Osteoblast (primary cell): Measurements from ENCODE around the gene ENPEP. TPM values are rescaled to one million over a fixed set of nuclear protein-coding genes. Genes with fewer than 3 reads are reported as not detected.

Experiments used
- DNase-seq: peaks from one replicate; pipeline ENCODE4 v3.0.0; 2011; ENCODE audit warnings: low spot score, mixed read lengths; ENCODE audit not compliant: insufficient read length; ENCODE audit errors: missing footprints
- H2AFZ ChIP-seq: 2 replicates; pipeline ENCODE4 v1.6.0; 2011; ENCODE audit warnings: mild to moderate bottlenecking, low read length
- H3K27ac ChIP-seq: 2 replicates; pipeline ENCODE4 v1.5.1; 2011; ENCODE audit warnings: mild to moderate bottlenecking, low read depth, low read length, moderate library complexity
- H3K27me3 ChIP-seq: 2 replicates; pipeline ENCODE4 v1.6.0; 2012; ENCODE audit warnings: mild to moderate bottlenecking, control low read depth, inconsistent platforms, low read length, moderate library complexity; ENCODE audit not compliant: insufficient read depth
- H3K36me3 ChIP-seq: 2 replicates; pipeline ENCODE4 v1.5.1; 2011; ENCODE audit warnings: mild to moderate bottlenecking, low read length, control low read depth, moderate library complexity; ENCODE audit not compliant: insufficient read depth
- H3K4me1 ChIP-seq: 2 replicates; pipeline ENCODE4 v1.5.1; 2011; ENCODE audit warnings: mild to moderate bottlenecking, low read length, control low read depth, moderate library complexity; ENCODE audit not compliant: insufficient read depth
- H3K4me2 ChIP-seq: 2 replicates; pipeline ENCODE4 v1.6.0; 2011; ENCODE audit warnings: mild to moderate bottlenecking, low read length; ENCODE audit not compliant: insufficient read depth
- H3K4me3 ChIP-seq: fragments of 200-600 bp; sonication (generic); 3 replicates; pipeline ENCODE4 v1.5.1; 2012; ENCODE audit warnings: mild to moderate bottlenecking, low read length, inconsistent platforms; ENCODE audit not compliant: insufficient read depth
- H3K79me2 ChIP-seq: 2 replicates; pipeline ENCODE4 v1.6.0; 2012; ENCODE audit warnings: mild to moderate bottlenecking, low read length, control low read depth, inconsistent platforms; ENCODE audit not compliant: insufficient read depth
- H3K9me3 ChIP-seq: 2 replicates; pipeline ENCODE4 v1.5.1; 2011; ENCODE audit warnings: low read depth, low read length, control low read depth
- H4K20me1 ChIP-seq: 2 replicates; pipeline ENCODE4 v1.6.0; 2012; ENCODE audit warnings: mild to moderate bottlenecking, low read length, control low read depth; ENCODE audit not compliant: insufficient read depth
- total RNA-seq: library from RNA; depleted of rRNA; stranded (reverse); fragments of >200 nt; gene quantifications from 2 replicates; pipeline ENCODE4 v1.2.3, GENCODE V29; 2012
- TF ChIP-seq, protein P1 (sequence below): IDR thresholded peaks from 2 replicates; pipeline ENCODE4 v1.5.1; 2011; ENCODE audit warnings: mild to moderate bottlenecking, low read depth, low read length, moderate library complexity; ENCODE audit errors: extremely low read depth

ENPEP gene
- total RNA-seq, 1 donor: 1.1 TPM

DNA sequence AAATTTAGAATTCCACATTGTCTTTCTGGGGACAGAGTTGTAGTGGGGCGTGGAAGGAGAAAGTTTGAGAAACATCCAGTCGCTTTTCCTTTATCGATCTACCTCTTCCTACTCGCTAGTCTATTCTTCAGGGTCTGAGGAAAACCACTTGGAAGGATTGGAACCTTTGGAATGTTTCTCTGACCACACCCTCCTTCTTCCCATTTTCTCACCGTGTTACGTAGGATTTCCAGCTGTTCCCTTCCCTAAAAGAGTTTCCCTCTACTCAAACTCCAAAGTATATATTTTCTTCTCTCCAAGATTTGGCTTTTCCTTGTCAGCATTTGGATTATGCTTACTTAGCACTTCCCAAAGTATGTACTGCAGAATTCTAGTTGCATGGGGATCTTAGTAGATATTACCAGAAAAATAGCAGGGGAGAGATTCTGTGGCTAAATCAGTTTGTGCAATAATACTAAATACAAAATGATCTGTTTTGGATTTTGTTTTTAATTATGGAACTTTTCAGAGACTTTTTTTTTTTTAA lies 4.9 kb downstream of the ENPEP start:
- Histone ChIP-seq H3K4me3 (no peak overlapping the region), H3K4me2 (peak overlapping the region; percentile 35), H3K27me3 (no peaks in the 10 kb centered on the region), H3K27ac (peak overlapping the region; percentile 70), H3K79me2 (no peaks in the 10 kb centered on the region), H2AFZ (no peak overlapping the region), H3K36me3 (no peaks in the 10 kb centered on the region), H3K9me3 (no peaks in the 10 kb centered on the region), H3K4me1 (peaks cover 27% of the 10 kb centered on the region), H4K20me1 (no peaks in the 10 kb centered on the region)
- TF ChIP-seq, protein P1, sequence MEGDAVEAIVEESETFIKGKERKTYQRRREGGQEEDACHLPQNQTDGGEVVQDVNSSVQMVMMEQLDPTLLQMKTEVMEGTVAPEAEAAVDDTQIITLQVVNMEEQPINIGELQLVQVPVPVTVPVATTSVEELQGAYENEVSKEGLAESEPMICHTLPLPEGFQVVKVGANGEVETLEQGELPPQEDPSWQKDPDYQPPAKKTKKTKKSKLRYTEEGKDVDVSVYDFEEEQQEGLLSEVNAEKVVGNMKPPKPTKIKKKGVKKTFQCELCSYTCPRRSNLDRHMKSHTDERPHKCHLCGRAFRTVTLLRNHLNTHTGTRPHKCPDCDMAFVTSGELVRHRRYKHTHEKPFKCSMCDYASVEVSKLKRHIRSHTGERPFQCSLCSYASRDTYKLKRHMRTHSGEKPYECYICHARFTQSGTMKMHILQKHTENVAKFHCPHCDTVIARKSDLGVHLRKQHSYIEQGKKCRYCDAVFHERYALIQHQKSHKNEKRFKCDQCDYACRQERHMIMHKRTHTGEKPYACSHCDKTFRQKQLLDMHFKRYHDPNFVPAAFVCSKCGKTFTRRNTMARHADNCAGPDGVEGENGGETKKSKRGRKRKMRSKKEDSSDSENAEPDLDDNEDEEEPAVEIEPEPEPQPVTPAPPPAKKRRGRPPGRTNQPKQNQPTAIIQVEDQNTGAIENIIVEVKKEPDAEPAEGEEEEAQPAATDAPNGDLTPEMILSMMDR: no peak
- no peak for DNase-seq

DNA sequence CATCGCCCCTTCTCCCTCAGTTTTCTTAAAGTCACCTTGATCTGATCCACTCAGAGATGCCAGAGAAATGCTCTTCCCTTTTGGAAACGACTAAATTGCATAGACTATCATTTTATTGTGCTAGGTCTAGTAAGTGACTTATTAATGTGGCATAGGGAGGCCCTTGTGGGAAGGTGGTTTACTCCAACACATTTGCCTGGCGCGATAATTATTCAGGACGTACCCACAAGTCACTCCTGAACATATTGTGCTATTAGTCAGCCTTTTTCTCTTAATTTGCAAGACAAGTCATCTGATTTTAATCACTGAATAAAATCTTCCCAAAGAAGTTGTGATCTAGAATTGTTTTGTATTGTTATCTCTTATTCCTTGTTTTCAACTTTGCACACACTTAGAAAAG lies 7.6 kb downstream of the ENPEP start:
- Histone ChIP-seq H4K20me1 (no peaks in the 10 kb centered on the region), H3K79me2 (no peaks in the 10 kb centered on the region), H3K27ac (no peak overlapping the region), H3K9me3 (no peaks in the 10 kb centered on the region), H3K27me3 (no peaks in the 10 kb centered on the region), H3K4me2 (no peak overlapping the region), H2AFZ (no peak overlapping the region), H3K4me1 (peaks cover 23% of the 10 kb centered on the region), H3K36me3 (no peaks in the 10 kb centered on the region), H3K4me3 (no peak overlapping the region)
- TF ChIP-seq, protein P1: no peak
- no peak for DNase-seq

DNA sequence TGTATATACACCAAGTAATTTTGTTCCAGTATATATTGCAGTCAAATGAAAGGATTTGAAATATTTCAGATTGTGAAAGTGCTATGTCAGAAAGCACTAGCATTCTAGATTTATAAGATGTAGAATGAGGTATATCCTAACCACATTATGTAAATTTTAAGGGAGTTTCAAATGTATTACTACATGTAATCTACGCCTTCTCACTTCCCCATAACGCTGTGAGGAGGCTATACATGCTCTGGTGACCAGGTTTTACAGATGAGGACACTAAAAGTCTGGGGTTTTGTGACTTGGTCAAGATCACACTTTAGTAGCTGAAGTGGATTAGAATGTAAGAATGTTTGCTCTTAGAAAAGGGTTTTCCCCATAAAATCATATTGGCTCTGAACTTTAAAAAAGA lies 8.1 kb downstream of the ENPEP start:
- no peaks in the 10 kb centered on the region for H3K36me3 ChIP-seq
- H3K79me2 ChIP-seq: no peaks in the 10 kb centered on the region
- TF ChIP-seq, protein P1: no peak
- no peaks in the 10 kb centered on the region for H3K9me3 ChIP-seq
- H3K27me3 ChIP-seq: no peaks in the 10 kb centered on the region
- no peak overlapping the region for H3K4me2 ChIP-seq
- no peak overlapping the region for H3K4me3 ChIP-seq
- H3K27ac ChIP-seq: peak overlapping the region; percentile 56
- peaks cover 26% of the 10 kb centered on the region for H3K4me1 ChIP-seq
- no peaks in the 10 kb centered on the region for H4K20me1 ChIP-seq
- peak overlapping the region; percentile 32 for H2AFZ ChIP-seq
- no peak for DNase-seq

DNA sequence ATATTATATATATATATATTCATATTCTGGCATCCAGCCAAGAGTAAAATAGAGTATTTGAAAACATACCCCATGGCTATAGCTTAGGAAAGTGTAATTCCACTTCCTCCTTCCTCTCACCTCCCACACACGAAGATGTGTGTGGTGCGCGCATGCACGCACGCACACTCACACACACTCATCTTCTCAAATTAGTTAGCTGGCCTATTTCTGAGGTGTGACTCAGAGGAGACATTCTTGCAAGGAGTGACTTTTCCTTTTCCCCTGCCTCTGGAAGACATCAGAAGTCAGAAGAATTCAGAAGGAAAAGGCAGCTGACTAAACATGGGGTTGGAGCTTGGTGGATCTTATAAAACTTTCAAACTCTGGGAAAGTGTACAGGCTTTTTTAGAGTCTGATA lies 8.8 kb downstream of the ENPEP start:
- H2AFZ ChIP-seq: no peak overlapping the region

More for the DNA sequence above, 8.8 kb downstream of the ENPEP start:
- peak overlapping the region; percentile 43 for H3K27ac ChIP-seq
- H3K79me2 ChIP-seq: no peaks in the 10 kb centered on the region
- H3K27me3 ChIP-seq: no peaks in the 10 kb centered on the region
- no peaks in the 10 kb centered on the region for H3K36me3 ChIP-seq
- H3K4me3 ChIP-seq: no peak overlapping the region
- no peaks in the 10 kb centered on the region for H4K20me1 ChIP-seq
- no peaks in the 10 kb centered on the region for H3K9me3 ChIP-seq
- peak; percentile 60 for DNase-seq
- peak overlapping the region; percentile 18 for H3K4me2 ChIP-seq
- peaks cover 22% of the 10 kb centered on the region for H3K4me1 ChIP-seq
- TF ChIP-seq, protein P1: no peak
